Activated B cell treated with CpG ODN at 0.5 μM for 24 hours (primary cell): ENCODE measurements around the gene TENM4. TPM values are rescaled to one million over a fixed set of nuclear protein-coding genes. Genes with fewer than 3 reads are reported as not detected.

Experiments used
- ATAC-seq: fragments of 200-7000 bp; cut with Tn5 transposase; one replicate; pipeline ENCODE4 v1.10.0; 2021; ENCODE audit warnings: low read depth, mild to moderate bottlenecking, moderate library complexity
- CTCF ChIA-PET: fragments of 350-600 bp; sonication (Branson Sonifier 250); formaldehyde crosslinking; loops from one replicate; lab custom pipeline; 2021; ENCODE audit warnings: antibody characterized with exemption; lab: Charles Lee
- POLR2A ChIA-PET: fragments of 350-600 bp; sonication (Branson Sonifier 250); formaldehyde crosslinking; loops from one replicate; lab custom pipeline; 2021; ENCODE audit warnings: antibody characterized with exemption; lab: Charles Lee
- DNase-seq: peaks from one replicate; pipeline ENCODE4 v3.0.0; 2022
- H3K27ac Mint-ChIP-seq: one replicate; pipeline ENCODE4 v1.8.0; 2020; ENCODE audit warnings: mixed read lengths
- H3K27me3 Mint-ChIP-seq: one replicate; pipeline ENCODE4 v1.8.0; 2021; ENCODE audit warnings: mixed read lengths
- H3K36me3 Mint-ChIP-seq: one replicate; pipeline ENCODE4 v1.8.0; 2021; ENCODE audit warnings: low read depth, mixed read lengths
- H3K4me1 Mint-ChIP-seq: one replicate; pipeline ENCODE4 v1.8.0; 2021; ENCODE audit warnings: mixed read lengths
- H3K4me3 Mint-ChIP-seq: one replicate; pipeline ENCODE4 v1.8.0; 2020; ENCODE audit warnings: mild to moderate bottlenecking, mixed read lengths
- H3K9me3 Mint-ChIP-seq: one replicate; pipeline ENCODE4 v1.8.0; 2020; ENCODE audit warnings: mixed read lengths
- intact Hi-C: fragments of 100-400 bp; cut with micrococcal nuclease; formaldehyde crosslinking; loops from one replicate; pipeline ENCODE4 v1.15.1; 2024
- total RNA-seq: library from RNA; stranded (reverse); gene quantifications from 2 replicates; pipeline ENCODE4 v1.2.3, GENCODE V29; 2022
- TF ChIP-seq, protein P1 (sequence below): fragments of 200-600 bp; IDR thresholded peaks from one replicate; pipeline ENCODE4 v1.8.0; 2022; ENCODE audit warnings: antibody characterized with exemption, mild to moderate bottlenecking

The TENM4 gene
- total RNA-seq, 1 donor from 2014 or later: 2.4 TPM

DNA sequence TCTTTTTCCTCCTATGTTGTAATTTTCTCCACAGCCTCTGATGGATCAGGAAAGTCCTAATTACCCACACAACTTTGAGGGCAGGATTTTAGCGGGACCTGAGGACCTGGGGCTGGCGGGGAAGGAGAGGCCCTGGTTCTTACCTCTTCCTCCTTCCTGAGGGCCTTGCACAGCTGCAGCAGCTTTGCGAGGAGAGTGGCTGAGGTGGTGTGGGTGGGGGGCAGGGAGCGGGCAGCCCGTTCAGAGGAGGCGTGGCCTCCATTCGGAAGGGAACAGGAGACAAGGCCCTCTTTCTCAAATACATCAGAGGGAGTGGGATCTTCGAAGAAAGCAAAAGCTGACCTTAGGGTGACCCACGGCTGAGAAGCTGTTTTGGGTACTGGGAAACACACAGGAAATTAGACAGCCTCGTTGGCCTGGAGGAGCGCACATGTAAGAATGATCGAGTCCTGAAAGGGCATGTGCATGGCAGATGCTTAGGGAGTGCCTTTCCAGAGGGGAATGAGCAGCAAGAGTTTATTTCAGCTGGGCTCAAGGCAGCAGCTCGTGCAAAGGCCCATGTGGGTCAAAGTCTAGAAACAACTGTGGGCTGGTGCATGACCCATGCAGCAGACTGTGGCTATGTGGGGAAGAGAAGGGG is 789.6 kb downstream of the TENM4 start:
- Mint-ChIP-seq H3K4me1 (no peaks in the 10 kb centered on the region), H3K36me3 (no peaks in the 10 kb centered on the region), H3K4me3 (no peak overlapping the region), H3K27me3 (peaks cover 9% of the 10 kb centered on the region), H3K9me3 (no peaks in the 10 kb centered on the region), H3K27ac (no peak overlapping the region)
- DNase-seq (no peak), ATAC-seq (no peak)
- ChIA-PET POLR2A (no interaction called here), CTCF (no interaction called here)
- TF ChIP-seq, protein P1, sequence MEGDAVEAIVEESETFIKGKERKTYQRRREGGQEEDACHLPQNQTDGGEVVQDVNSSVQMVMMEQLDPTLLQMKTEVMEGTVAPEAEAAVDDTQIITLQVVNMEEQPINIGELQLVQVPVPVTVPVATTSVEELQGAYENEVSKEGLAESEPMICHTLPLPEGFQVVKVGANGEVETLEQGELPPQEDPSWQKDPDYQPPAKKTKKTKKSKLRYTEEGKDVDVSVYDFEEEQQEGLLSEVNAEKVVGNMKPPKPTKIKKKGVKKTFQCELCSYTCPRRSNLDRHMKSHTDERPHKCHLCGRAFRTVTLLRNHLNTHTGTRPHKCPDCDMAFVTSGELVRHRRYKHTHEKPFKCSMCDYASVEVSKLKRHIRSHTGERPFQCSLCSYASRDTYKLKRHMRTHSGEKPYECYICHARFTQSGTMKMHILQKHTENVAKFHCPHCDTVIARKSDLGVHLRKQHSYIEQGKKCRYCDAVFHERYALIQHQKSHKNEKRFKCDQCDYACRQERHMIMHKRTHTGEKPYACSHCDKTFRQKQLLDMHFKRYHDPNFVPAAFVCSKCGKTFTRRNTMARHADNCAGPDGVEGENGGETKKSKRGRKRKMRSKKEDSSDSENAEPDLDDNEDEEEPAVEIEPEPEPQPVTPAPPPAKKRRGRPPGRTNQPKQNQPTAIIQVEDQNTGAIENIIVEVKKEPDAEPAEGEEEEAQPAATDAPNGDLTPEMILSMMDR: no peak
- intact Hi-C loops: no loop called here

DNA sequence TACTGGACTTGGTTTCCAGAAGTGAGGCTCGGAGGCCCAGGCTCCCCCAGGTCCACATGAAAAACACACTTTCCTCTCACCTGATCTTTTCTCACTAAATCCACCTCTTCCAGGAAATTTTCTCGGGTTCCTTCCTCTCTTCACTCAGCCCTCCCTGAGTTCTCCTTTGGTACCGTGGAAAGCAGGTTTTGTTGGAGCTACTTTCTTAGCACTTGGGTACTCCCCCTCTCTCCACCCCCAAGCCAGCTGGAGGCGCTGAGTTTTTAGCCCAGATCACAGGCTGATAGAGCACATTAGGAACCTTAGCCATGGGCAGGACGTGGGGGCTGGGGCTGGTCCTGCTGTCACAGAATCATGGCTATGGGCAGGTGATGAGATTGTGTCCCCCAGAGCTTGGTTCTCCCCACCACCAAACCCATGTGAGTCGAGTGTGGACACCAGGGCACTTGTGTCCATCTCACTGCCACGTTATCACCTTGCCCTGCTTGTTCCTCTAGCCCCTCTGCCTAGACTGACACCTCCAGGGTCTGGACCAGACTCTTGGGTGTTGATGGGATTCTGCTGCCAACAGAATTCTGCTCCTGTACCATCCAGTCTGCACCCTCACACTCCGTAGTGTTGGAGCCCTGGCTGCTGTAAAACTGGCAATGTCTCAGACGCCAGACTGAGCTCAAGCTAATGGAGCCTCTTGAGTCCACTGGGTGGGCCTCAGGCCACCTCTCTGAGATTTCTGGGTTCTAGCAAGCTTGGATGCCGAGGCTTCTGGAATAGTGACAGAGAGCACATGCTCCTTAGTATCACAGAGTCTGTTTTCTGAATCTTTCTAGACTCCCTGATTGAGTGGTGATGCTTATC is 791.2 kb downstream of the TENM4 start:
- POLR2A ChIA-PET: no interaction called here
- H3K27ac Mint-ChIP-seq: no peak overlapping the region
- no peak for DNase-seq
- no peaks in the 10 kb centered on the region for H3K4me1 Mint-ChIP-seq
- no peaks in the 10 kb centered on the region for H3K9me3 Mint-ChIP-seq
- peaks cover 11% of the 10 kb centered on the region for H3K27me3 Mint-ChIP-seq
- no peak overlapping the region for H3K4me3 Mint-ChIP-seq
- CTCF ChIA-PET: no interaction called here
- no peaks in the 10 kb centered on the region for H3K36me3 Mint-ChIP-seq
- TF ChIP-seq, protein P1: no peak
- ATAC-seq: no peak
- intact Hi-C loops: no loop called here

DNA sequence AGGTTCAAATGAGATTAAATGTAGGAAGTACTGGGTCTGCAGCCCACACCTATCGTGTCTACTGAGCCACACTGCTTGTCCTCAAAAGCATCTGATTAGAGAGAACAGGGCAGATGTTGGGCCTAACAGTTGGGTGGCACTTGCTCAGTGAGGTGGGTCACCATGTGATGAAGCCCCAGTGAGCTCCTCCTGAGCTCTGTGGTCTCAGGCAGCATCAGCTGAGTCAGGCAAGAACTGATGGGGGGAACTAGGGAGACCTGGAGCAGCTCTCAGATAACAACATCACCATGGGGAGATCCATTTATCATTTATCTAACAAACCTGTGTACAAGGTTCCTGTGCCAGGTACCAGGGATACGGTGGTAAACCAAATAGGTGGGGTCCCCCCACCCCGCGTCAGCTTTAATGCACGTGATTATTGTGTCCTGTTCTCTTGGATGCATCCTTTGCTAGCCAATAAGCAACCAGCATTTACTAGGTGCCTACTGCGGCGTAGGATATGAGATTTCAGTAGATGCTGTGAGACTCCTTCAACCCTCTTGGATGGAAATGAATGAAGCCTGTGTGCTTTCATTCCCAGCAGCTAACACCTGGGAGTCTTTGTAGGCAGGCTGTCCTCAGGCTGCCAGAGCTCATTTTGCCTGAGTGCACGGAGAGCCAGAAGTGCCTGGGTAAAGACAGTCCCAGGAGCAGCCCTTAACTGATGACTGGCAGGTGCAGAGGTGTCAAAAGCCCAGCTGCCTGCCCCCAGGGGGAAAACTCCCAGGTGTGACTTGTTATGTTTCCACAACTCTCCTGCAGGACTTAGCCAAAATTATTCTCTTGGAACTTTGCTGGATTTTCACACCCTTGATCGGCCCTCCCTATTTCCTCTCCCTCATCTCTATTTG is 792.6 kb downstream of the TENM4 start:
- Mint-ChIP-seq H3K4me3 (no peak overlapping the region), H3K27me3 (peaks cover 11% of the 10 kb centered on the region), H3K4me1 (no peaks in the 10 kb centered on the region), H3K27ac (no peak overlapping the region), H3K36me3 (no peaks in the 10 kb centered on the region), H3K9me3 (no peaks in the 10 kb centered on the region)
- ChIA-PET CTCF (no interaction called here), POLR2A (no interaction called here)
- TF ChIP-seq, protein P1: no peak
- intact Hi-C loops: no loop called here
- DNase-seq (no peak), ATAC-seq (no peak)

DNA sequence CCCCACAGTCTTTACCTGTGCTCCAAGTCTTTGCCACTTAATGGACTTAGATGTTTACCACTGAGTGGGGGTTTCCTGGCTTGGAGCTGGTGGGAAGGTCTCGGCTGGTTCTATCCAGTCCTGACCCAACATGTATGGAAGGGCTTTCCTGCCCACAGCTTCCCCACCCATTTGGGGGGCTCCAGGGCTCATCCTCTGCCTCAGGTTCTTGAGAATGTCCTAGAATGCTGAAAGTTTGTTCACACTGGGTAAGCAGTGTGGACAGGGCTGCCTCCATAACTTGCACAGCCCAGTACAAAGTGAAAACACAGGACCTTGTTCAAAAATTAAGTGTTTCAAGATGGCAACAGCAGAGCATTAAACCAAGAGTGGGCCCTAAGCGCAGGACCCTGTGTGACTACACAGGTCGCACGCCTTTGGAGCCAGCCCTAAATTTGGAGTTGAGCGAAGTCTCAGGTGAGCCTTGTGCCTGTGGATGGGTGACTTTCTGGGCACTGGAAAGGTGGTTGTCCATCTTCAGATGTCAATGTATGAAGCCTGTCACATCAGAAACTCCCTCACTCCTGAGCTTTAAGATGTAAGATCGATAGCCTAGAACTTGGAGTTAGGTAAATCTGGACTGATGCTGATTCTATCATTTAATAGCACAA is 793.4 kb downstream of the TENM4 start:
- DNase-seq (no peak), ATAC-seq (no peak)
- H3K36me3 Mint-ChIP-seq: no peaks in the 10 kb centered on the region
- no peaks in the 10 kb centered on the region for H3K4me1 Mint-ChIP-seq
- intact Hi-C loops: no loop called here
- ChIA-PET CTCF (interaction anchor here (1.0 kb wide), 1 partner anchor 16 kb away, joined by 3 read pairs; no protein-coding TSS in a partner anchor), POLR2A (no interaction called here)
- H3K27me3 Mint-ChIP-seq: peaks cover 10% of the 10 kb centered on the region
- H3K9me3 Mint-ChIP-seq: no peaks in the 10 kb centered on the region
- H3K27ac Mint-ChIP-seq: no peak overlapping the region
- H3K4me3 Mint-ChIP-seq: no peak overlapping the region
- TF ChIP-seq, protein P1: no peak
